ENCODE measurements around the gene BAIAP2L2.

The BAIAP2L2 gene

DNA sequence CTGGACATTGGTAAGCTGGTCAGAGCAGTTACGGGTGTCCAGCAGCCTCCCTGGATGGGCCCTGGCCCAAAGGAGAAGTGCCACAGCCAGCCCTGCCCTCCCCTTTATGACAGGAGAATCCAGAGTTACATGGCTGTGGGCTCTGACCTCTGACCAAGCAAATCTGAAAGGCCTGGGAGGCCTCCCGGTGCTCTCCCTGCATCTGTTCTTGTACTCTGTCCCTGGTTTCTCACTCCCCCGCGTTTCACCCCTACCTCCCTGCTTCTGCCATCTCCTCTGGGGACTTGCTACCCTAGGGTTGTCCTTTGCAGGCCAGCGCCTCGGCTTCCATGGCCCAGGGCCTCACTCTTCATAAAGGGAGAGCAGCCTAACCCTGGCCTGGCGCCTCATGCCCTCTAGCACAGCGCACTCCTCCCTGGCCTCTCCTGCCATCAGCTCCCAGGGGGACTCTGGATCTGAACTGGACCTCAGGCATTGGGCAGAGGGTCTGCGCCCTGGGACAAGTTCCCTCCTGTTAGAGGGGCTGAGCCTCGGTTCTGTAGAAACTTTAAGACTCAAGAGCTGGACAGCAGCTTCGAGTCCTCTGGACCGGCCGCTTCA lies 42.6 kb downstream of the BAIAP2L2 start:
- DNase-seq (ENCODE audit: low spot score), result no peak

DNA sequence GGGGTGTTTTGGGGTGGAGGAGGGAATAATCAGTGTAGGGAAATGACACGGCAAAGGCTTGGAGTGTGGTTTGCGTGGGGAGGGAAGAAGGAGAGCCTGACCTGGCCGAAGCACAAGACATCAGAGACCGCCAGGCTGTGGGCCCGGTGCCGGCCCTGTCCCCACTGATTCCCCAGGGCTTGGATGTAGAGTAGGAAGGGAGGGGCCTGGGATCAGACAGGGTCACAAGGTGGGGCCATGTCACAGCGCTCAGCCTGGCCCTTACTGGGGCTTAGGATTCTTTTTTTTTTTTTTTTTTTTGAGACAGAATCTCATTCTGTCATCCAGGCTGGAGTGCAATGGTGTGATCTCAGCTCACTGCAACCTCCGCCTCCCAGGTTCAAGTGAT lies 43.5 kb downstream of the BAIAP2L2 start:
- no peak for DNase-seq (ENCODE audit: low spot score)

DNA sequence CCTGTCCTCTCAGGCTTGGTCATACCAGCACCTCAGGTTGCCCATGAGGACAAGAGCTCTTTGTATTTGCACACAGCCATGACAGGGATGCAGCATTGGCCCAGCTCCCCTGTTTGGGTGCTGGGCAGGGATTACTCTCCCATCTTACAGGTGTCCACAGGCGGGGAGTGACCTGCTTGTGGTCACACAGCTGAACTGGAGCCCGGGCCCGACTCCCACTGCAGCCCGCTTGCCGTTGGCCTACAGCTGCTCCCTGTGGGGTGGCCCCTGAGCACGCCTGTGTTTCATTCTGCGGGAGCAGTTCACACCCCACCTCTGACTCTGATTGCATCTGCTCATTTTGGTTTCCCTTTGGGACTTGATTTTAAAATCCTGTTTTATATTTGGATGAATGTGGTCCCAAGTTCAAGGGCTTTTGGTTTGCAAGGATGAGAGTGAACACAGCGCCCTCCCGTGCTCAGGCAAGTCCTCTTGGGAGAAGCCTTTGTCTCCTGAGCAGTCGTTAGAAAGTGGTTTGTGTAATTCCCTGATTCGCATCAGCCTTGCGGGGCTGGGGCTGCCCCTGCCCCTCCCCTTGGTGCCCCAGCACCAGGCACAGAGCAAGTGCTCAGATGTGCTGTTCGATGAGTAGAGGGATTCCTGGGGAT lies 44.0 kb downstream of the BAIAP2L2 start:
- DNase-seq (ENCODE audit: low spot score), result no peak

DNA sequence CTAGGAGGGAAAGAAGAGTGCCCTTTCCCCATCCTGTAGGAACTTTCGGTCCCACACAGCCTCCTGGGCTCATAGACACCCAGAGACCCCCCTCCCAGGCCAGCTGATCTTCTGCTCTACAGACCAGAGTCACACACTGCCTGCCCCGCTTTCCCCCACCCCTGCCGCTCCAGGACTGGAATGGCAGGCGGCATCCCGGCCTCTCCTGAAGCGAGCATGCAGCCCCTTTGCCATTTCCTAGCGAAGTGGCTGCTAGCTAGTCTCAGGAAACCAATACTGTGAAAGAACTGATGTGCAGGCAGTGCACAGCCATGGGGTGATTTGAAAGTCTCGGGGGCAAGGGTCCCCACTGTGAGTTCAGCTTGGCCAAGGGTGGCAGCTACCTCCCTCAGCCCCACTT lies 44.9 kb downstream of the BAIAP2L2 start:
- no peak for DNase-seq (ENCODE audit: low spot score)

DNA sequence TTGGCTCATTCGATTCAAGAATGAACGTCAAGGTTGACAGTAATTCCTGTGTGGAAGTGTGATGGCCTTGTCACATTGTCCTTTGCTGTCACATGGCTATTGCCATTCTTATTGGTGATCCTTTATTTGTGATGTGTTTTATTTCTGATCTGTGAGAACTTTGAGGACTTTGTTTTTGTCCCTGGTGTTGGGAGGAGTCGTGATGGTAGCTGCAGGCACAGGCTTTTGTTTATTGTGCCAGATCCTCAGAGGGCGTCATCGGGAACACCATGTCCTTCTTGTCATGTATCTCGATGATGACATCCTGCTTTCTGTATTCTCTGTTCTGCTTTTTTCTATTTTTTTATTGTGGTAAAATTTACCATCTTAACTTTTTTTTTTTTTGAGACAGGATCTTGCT lies 47.7 kb downstream of the BAIAP2L2 start:
- DNase-seq (ENCODE audit: low spot score), result no peak

DNA sequence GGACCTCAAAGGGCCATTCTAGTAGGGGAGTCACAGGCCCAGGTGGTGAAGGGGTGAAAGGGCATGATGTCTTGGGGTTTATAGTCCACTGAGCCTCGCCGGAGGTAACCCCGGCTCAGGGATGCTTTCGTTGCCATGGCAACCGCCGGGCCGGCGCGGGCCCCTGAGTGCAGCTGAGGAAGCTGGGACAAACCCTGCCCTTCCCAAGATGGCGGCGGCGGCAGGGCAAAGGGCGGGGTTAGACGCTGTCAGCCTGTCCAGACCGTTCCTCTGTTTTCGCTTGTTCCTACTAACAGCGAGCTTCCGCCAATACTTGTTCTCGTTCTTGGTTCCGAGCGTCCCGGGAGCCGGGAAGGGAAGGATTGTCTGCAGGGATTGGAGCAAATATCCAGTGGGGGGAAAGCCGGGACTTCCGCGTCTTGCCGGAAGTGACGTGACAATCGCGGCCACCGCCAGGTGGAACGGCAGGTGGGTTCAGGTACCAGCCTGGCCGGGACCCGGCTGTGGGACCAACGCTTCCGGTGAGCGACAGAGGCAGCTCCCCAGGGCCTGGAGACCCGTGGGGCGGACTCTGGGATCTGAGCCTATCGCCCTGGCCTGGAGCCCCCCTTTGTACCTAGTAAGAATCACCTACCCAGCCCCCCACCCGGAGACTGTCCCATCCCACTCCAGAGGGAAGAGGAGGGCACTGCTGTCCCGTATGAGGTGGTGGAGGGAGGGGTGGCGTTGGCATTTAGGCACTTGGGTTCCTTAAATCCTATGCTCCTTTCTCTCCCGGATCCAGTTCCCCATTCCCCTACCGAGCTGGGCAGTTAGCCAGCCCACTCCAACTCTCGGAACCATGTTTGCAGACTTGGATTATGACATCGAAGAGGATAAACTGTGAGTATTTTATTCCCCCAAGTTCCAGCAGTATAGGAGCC lies 53.3 kb downstream of the BAIAP2L2 start, which contains the start of gene PICK1:
Gene PICK1 (plus strand): TSS at position 436 of the 923 bp plus-strand sequence. CDS start 406 bp downstream, at position 842.
- DNase-seq (ENCODE audit: low spot score), result peak; percentile 56

DNA sequence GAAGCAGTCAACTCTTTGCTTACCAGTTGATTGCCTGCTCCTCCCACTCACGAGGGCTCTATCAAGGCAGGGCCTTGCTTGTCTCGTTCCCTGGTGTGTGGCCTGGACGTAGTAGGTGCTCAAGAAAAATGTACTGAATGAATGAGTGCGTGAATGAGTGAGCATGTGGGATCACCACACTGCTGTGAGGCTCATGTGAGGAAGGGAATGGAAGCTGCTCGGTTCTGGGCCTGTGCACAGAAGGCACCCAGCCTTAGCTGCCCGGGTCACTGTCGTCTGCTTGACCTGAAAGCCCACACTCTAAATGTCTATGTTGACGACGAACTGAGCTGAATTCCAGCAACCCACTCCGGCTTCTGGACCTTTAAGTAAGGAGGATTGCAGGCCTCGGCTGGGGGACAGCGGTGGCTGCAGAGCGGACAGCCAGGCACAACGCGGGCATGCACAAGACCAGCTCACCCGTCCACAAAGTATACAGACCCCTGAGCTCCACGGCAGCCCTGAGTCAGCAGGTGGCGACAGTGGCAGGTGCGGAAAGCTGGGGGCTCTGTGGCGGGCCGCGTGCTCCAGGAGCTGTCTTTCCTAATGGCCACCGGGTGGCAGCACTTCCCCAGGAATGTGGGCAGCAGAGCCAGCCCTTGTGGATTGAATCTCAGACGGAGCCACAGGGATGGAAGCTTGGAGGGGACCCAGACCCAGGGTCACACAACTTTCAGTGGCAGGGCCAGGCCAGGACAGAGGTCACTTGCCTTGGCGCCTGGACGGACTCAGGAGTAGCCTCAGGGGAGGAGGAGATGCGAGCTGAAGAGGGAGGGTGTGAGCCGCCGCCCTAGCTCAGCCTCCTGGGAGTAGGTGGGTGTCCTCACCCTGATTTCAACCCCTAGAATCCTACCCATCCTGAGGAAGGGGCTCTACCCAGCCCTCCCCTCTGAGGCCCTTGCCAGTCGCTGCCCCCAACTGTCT lies 58.3 kb downstream of the BAIAP2L2 start:
- DNase-seq (ENCODE audit: low spot score), result peak; percentile 81

DNA sequence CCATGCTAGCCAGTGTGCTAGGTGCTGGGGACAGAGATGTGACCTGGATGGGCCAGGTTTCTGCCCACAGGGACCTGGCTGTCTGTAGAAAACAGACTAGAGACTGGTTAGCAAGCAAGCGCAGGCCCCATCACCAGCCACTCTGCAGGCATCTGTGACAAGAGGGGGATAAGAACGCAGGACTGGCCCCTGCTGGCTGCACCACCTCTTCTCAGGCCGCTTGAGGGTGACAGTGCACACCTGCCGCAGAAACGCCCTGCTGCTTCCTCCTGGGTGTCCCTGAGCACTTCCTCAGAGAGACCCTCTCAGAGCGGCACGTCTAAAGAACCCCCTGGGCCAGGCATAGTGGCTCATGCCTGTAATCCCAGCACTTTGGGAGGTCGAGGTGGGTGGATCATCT lies 59.2 kb downstream of the BAIAP2L2 start:
- no peak for DNase-seq (ENCODE audit: low spot score)

DNA sequence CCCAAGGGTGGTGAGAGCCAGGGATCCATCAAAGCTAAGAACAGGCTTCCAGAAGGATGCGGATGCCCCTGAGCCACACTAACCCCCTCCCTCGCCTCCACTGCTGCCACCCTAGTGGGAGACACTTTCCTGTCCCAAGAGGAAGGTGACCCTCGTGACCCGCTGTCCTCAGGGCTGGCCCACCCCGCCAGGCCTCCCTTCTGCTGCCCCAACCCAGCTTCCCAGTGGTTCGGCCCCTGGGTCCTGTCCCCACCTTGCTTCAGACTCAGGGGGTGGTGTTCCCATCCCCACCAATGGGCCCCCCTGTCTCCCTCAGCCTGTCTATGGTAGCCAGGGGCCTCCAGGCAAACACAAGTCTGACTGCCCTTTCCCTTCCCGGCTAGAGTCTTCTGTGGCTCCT lies 59.8 kb downstream of the BAIAP2L2 start:
- no peak for DNase-seq (ENCODE audit: low spot score)

DNA sequence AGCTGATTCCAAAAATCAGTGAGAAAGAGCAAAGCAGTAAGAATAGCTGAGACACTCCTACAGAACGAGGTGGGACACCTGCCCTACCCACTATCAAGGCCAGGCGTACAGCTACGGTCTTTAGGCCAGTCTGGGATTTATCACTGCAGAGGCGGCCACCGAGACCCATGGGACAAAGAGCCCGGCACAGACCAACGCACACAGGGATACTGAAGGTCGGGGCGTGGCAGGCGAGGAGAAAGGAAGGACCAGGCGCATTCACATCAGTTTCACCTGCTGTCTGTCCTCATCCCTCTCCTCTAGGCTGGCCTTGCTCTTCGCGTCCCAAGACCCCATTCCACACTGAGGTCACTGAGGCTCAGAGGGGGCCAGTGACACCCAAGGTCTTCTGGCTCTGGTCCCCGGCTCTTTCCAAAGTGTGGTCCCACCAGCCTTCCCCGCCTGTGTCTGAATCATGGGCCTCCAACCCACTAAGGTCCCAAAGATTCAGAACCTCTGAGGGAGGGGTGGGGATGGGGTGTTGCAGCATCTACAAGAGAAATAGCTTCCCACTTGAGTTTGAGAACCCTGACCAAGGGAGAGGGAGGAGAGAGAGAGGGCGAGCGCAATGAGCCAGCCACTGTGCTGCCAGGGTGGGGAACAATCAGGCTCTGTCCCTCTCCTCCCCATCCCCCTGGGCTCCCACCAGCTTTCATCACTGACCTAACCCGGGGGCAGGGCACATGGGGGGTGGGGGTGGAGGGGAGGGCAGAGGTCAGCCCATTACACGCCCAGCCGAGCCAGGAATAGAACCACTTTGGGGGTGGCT lies 60.5 kb downstream of the BAIAP2L2 start:
- no peak for DNase-seq (ENCODE audit: low spot score)

DNA sequence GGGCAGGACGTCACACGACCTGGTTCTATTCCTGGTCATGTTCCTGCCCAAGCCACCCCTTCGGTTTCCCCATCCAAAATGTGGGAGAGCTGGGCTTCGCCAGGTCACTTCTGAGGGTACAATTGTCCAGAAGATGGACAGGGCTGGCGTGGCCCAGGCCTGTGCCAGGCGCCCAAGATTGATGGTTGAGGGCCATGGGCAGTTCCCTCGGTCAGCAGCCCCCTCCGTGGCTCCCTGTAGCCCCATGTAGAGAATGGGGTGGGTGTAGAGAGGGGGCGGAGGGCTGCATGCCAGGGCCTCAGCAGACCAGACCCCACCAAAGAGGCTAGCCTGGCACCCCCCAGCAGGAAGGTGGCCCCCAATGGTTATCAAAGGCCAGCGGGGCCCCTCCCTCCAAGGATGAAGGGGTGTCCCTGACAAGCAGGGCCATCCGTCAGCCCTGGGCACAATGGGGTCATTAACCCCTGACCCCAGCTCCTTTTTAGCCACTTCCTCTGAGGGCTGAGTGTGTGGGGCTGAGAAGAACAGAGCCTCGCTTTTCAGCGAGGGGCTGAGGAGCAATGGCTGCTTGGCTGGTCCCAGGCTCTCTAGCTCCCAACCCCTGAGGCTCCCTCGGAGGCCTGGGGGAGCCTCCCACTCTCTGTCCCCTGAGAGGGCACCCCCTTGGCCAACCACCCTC lies 64.3 kb downstream of the BAIAP2L2 start:
- no peak for DNase-seq (ENCODE audit: low spot score)

DNA sequence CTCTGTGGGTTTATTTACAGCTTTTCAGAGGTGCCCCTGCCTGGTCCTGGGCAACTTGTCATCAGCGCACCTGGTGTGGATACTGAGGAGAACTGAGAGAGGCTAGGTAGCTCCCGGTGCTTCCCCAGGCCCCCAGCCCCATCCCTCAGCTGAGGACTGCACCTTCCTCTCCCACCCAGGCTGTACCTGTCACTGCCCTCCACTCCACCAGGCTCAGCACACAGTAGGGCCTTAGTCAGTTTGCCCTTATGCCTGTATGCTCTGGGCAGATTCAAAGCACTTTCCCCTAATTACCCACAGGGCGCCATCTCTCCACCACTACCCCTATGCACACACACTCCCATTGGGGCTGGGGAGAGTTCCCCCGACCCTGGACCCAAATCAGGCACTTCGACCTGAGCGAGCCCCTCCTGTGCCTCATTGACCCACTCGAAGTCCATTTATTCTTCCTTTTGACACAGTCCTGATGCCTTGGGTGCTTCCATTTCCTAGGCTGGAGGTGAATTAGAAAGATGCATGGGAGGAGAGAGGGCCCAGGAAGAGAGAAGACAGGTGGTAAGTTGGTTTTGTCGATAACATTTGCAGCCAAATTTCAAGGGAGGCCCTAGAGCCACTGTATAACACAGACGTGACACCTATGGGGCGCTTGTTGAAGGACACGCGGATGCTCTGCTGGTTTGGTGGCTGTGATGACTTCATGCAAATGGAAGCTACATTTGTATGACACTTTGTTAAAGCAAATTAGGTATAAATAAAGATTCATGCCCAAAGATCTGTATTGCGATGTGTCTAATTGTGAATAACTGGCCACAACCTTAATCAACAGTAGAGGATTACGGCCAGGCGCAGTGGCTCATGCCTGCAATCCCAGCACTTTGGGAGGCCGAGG lies 67.1 kb downstream of the BAIAP2L2 start:
- DNase-seq (ENCODE audit: low spot score), result no peak

DNA sequence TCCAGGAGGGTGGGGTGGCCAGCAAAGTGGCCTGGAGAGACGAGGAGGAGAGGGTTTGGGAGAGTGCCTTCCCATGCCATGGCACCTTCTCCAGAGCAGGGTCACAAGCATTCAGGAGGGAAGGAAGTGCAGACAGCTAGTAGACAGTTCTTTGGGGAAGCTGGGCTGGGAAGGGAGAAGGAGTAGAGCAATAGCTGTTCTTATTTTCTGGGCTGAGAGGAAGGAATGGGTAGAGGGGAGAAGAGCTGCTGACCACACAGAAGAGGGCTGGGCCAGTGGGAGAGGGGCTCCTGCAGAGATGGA lies 68.0 kb downstream of the BAIAP2L2 start:
- DNase-seq (ENCODE audit: low spot score), result no peak

DNA sequence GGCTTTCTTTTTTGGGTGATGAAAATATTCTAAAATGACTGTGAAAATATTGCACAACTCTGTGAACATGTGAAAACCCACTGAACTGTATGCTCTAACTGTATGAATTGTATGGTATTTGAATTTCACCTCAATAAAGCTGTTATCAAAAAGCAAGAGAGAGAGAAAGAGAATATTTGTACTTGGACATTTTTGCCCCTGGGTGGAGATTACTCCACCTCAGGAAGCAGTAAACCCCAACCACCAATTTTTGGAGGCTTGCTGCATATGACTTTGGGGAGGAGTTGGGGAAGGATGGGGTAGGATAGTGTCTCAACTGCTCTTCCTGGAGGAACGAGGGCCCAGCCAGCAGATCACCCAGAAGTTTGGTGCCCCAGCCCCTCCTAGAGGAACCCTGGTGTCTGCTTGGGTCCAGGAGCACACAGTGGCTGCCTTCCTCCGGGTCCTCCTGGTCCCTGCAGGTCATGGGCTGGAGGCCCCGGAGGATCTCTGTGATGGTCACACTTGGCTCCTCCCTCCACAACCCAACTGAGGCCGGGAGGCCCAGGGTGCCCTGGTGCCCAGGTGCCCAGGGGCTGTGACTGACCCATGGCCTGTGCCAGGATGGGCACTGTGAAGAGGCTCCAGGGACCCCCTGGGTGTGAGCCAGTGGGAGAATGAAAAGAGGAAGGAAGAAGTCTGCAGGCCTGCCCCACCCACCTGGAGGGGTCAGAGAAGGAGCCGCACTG lies 68.6 kb downstream of the BAIAP2L2 start:
- DNase-seq (ENCODE audit: low spot score), result no peak

DNA sequence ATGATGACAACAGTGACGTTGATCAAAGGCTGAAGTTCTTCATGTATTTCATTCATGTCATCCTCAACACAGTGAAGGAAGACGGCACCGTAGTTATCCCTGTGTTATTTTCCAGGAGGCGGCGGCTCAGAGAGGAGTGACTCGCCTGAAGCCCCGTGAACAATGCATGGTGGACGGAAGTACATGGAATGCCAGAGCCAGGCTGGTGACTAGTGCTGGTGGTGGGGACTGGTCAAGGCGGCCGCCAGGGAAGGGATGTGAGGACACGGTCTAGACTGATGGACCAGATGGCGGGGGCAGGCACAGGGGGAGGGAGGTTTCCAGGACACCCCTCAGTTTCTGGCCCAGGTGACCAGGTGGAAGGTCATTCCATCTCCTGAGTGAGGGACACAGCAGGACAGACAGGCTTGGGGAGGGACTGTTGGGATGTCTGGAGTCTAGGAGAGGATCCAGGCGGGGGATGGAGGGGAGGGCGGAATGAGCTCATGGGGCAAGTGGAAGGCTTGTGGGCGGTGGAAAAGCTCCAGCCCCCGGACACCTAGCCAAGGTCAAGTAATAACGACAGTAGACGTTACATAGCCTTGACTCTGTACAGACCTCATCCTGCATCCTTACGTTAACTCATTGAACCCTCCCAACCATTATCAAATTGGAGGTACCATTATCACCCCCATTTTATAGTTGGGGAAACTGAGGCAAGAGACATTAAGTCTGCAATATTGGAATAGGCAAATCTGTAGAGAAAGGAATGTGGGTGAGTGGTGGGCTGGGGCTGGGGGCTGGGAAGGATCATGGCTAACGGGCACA lies 69.3 kb downstream of the BAIAP2L2 start:
- DNase-seq (ENCODE audit: low spot score), result no peak

DNA sequence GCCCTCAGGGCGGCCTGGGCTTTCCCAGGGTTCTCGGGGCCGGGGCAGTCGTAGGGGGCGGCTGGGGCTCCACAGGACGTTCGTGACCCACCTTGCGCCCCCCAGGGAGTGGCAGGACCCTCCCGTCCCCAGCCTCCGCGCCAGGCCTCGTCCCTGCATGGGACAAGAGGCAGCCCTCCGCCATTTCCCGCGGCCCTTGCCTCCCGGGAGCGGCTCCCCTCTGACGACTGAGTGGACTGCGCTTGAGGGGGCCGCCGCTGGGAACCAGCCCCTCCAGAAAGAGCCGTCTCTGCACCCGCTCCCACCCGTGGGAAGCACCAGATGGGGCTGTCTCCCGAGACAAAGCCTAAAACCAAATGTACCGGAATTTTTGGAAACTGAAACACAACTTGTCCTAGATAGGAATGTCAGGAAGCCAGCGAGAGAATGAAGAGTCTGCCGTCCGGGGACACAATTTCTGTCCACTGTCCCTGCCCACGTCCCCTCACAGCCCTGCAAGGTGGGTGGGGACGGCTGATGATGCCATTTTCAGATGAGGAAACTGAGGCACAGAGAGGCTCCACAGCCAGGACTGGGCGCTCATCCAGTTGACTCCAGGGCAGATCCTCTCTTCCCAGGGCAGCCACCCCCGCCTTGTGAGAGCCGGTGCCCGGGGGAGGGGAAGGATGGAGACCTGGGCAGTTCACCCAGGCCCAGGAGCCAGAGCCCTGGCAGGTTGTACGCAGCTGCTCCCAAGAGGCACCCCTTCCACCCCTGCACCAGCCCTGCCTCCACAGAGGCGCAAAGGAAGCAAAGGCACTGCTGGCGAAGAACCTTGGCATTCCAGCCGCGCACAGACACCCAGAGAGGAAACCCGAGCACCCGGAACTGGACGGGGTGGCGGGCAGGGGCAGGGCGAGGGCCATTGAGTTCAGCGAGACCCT lies 71.3 kb downstream of the BAIAP2L2 start:
- DNase-seq (ENCODE audit: low spot score), result no peak

DNA sequence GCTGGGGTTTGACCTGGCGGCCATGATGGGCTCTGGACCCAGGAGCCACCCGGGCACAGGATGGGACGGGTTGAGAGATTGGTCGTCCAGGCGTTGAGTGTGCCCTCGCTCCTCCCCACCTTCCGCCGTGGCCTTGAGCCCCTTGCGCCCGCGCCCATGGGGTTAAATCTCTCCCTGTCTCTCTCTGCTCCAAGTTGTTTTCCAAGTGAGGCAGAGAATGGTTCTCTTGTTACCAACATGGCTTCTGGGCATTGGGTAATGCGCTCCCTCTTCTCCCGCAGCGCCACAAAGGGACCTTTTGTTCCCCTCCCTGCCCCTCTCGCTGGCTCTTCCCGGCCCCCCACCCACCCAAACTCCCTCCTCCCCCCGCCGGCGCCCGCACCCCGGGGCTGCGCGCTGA lies 72.1 kb downstream of the BAIAP2L2 start:
- no peak for DNase-seq (ENCODE audit: low spot score)
